GM23338 (cell line): ENCODE measurements around the gene SDC3. TPM values are rescaled to one million over a fixed set of nuclear protein-coding genes. Genes with fewer than 3 reads are reported as not detected.

Experiments used
- ATAC-seq: fragments of 200-7000 bp; cut with Tn5 transposase; 3 replicates; pipeline ENCODE4 v1.9.1; 2020
- DNase-seq: peaks from one replicate; pipeline ENCODE4 v3.0.0-alpha.2; 2015; ENCODE audit warnings: low spot score
- H2AFZ ChIP-seq: fragments of 200-600 bp; sonication (generic); 2 replicates; pipeline ENCODE4 v1.8.0; 2016; ENCODE audit warnings: antibody characterized with exemption, mild to moderate bottlenecking, moderate library complexity
- H3F3A ChIP-seq: fragments of 200-600 bp; sonication (generic); replicated peaks from 2 replicates; pipeline ENCODE4 v1.8.0; 2017; ENCODE audit warnings: antibody characterized with exemption, mixed run types, low read depth
- H3K27ac ChIP-seq: fragments of 200-600 bp; sonication (generic); 2 replicates; pipeline ENCODE4 v1.6.1; 2016; ENCODE audit warnings: low read depth
- H3K27me3 ChIP-seq: fragments of 200-600 bp; sonication (generic); 2 replicates; pipeline ENCODE4 v1.8.0; 2016; ENCODE audit warnings: mild to moderate bottlenecking, mixed run types, moderate library complexity; ENCODE audit not compliant: insufficient read depth
- H3K36me3 ChIP-seq: fragments of 200-600 bp; sonication (generic); 2 replicates; pipeline ENCODE4 v1.8.0; 2016; ENCODE audit warnings: mild to moderate bottlenecking; ENCODE audit not compliant: insufficient read depth
- H3K4me1 ChIP-seq: fragments of 200-600 bp; sonication (generic); 2 replicates; pipeline ENCODE4 v1.8.0; 2016; ENCODE audit warnings: mild to moderate bottlenecking, moderate library complexity; ENCODE audit not compliant: insufficient read depth
- H3K4me2 ChIP-seq: fragments of 200-600 bp; sonication (generic); 2 replicates; pipeline ENCODE4 v1.7.1; 2017; ENCODE audit warnings: mixed run types
- H3K4me3 ChIP-seq: fragments of 200-600 bp; sonication (generic); 2 replicates; pipeline ENCODE4 v1.6.1; 2016; ENCODE audit warnings: mixed run types
- H3K79me2 ChIP-seq: fragments of 200-600 bp; sonication (generic); replicated peaks from 2 replicates; pipeline ENCODE4 v1.8.0; 2017; ENCODE audit warnings: mild to moderate bottlenecking; ENCODE audit not compliant: insufficient read depth
- H3K9me2 ChIP-seq: fragments of 200-600 bp; sonication (generic); 2 replicates; pipeline ENCODE4 v1.8.0; 2017; ENCODE audit not compliant: insufficient read depth
- H4K20me1 ChIP-seq: fragments of 200-600 bp; sonication (generic); replicated peaks from 2 replicates; pipeline ENCODE4 v1.8.0; 2017; ENCODE audit warnings: mild to moderate bottlenecking; ENCODE audit not compliant: insufficient read depth
- H3K27ac Mint-ChIP-seq: 2 replicates; pipeline ENCODE4 v1.8.0; 2020; ENCODE audit warnings: inconsistent platforms, mild to moderate bottlenecking, moderate library complexity, mixed read lengths
- H3K27me3 Mint-ChIP-seq: 3 replicates; pipeline ENCODE4 v1.8.0; 2022; ENCODE audit warnings: low read depth, mild to moderate bottlenecking, moderate library complexity, mixed read lengths, inconsistent platforms; ENCODE audit not compliant: insufficient read depth, poor library complexity
- H3K36me3 Mint-ChIP-seq: 3 replicates; pipeline ENCODE4 v1.8.0; 2021; ENCODE audit warnings: low read depth, mild to moderate bottlenecking, inconsistent platforms, moderate library complexity, mixed read lengths
- H3K4me1 Mint-ChIP-seq: 3 replicates; pipeline ENCODE4 v1.8.0; 2020; ENCODE audit warnings: mild to moderate bottlenecking, inconsistent platforms, mixed read lengths
- H3K4me3 Mint-ChIP-seq: 3 replicates; pipeline ENCODE4 v1.8.0; 2021; ENCODE audit warnings: moderate library complexity, mild to moderate bottlenecking, inconsistent platforms, mixed read lengths
- H3K9me3 Mint-ChIP-seq: 3 replicates; pipeline ENCODE4 v1.8.0; 2020; ENCODE audit warnings: moderate library complexity, mild to moderate bottlenecking, inconsistent platforms, mixed read lengths
- CREB1 ChIP-seq: fragments of 250-450 bp; sonication (Bioruptor Pico); IDR thresholded peaks from 2 replicates; pipeline ENCODE4 v1.5.0; 2020; ENCODE audit warnings: low read depth, mild to moderate bottlenecking, moderate library complexity
- CTCF ChIP-seq, 2 experiments: fragments of 200-600 bp in 1 of 2; sonication (generic) in 1 of 2; conservative IDR thresholded peaks; 2 replicates each; pipeline versions ENCODE4 v1.5.1 to v1.6.1; 2016 to 2017; ENCODE audit warnings: antibody characterized with exemption in 2 of 2, low read depth in 2 of 2, mild to moderate bottlenecking in 2 of 2, moderate library complexity in 1 of 2
- ETS1 ChIP-seq: IDR thresholded peaks from 2 replicates; pipeline ENCODE4 v1.6.1; 2016; ENCODE audit warnings: antibody characterized with exemption
- EZH2 ChIP-seq: fragments of 200-600 bp; sonication (generic); IDR thresholded peaks from one replicate; pipeline ENCODE4 v1.8.0; 2017; ENCODE audit warnings: antibody characterized with exemption, mild to moderate bottlenecking, low read depth; ENCODE audit not compliant: unreplicated experiment
- EZH2phosphoT487 ChIP-seq: fragments of 200-600 bp; sonication (generic); IDR thresholded peaks from one replicate; pipeline ENCODE4 v1.8.1; 2018; ENCODE audit warnings: antibody characterized with exemption; ENCODE audit not compliant: unreplicated experiment
- JUNB ChIP-seq: IDR thresholded peaks from one replicate; pipeline ENCODE4 v1.6.1; 2016; ENCODE audit warnings: antibody characterized with exemption; ENCODE audit not compliant: unreplicated experiment
- POLR2AphosphoS5 ChIP-seq: IDR thresholded peaks from 2 replicates; pipeline ENCODE4 v1.6.1; 2016; ENCODE audit warnings: antibody characterized with exemption, low read depth
- REST ChIP-seq: IDR thresholded peaks from one replicate; pipeline ENCODE4 v1.6.1; 2018; ENCODE audit warnings: antibody characterized with exemption; ENCODE audit not compliant: unreplicated experiment
- ZNF114 ChIP-seq: fragments of 250-450 bp; sonication (Bioruptor Pico); IDR thresholded peaks from 2 replicates; pipeline ENCODE4 v1.5.0; 2020; ENCODE audit warnings: mild to moderate bottlenecking, moderate library complexity
- ZNF331 ChIP-seq: fragments of 250-450 bp; sonication (Bioruptor Pico); IDR thresholded peaks from 2 replicates; pipeline ENCODE4 v1.5.0; 2020; ENCODE audit warnings: low read depth, mild to moderate bottlenecking, moderate library complexity
- ZNF462 ChIP-seq: fragments of 250-450 bp; sonication (Bioruptor Pico); IDR thresholded peaks from 2 replicates; pipeline ENCODE4 v1.5.0; 2020; ENCODE audit warnings: mild to moderate bottlenecking, moderate library complexity
- polyA plus RNA-seq: library from polyadenylated mRNA; unstranded; fragments of >200 nt; fragmentation: Nextera tagmentation; extraction: Ambion mirVana; gene quantifications from 2 replicates; pipeline ENCODE4 v1.2.1, GENCODE V29; 2016
- total RNA-seq: library from RNA; depleted of rRNA; stranded (reverse); fragments of >200 nt; shearing (Covaris generic); gene quantifications from 2 replicates; pipeline ENCODE4 v1.2.3, GENCODE V29; 2014

Gene SDC3
- total and polyA plus RNA-seq, 2 experiments from 2014 or later, result 5.2 to 29.7 TPM

- TF ChIP-seq CREB1 (CRISPR knock-in tag) (no peak), JUNB (no peak), ZNF114 (CRISPR knock-in tag) (no peak), ZNF331 (no peak), ETS1 (no peak), EZH2phosphoT487 (no peak)
Measured at GRCh38 chr1:30908316-30908695, 252 bp downstream of the SDC3 start (continued).

GRCh38 chr1:30907481-30908315 is 860 bp downstream of the SDC3 start:
- no peak for DNase-seq
- H3K27ac Mint-ChIP-seq, result no peak overlapping the region
- no peak for TF ChIP-seq CTCF (conservative IDR thresholded peaks at IDR 0.05; ENCODE audit: low read depth in 2 of 2)
- no peak for TF ChIP-seq REST
- TF ChIP-seq EZH2, result no peak
- no peak for TF ChIP-seq POLR2AphosphoS5
- TF ChIP-seq ZNF462 (CRISPR knock-in tag), result no peak
- no peak for TF ChIP-seq ZNF331

More at GRCh38 chr1:30907481-30908315, 860 bp downstream of the SDC3 start:
- H3K4me3 Mint-ChIP-seq, result peak overlapping the region; percentile 88
- Histone ChIP-seq H3K27me3 (peaks cover 18% of the 10 kb centered on the region), H3K4me2 (peak overlapping the region; percentile 88), H4K20me1 (peaks cover 4% of the 10 kb centered on the region; the same call in 1 of the 2 replicates), H3K4me1 (peaks cover 34% of the 10 kb centered on the region), H3F3A (peaks cover 19% of the 10 kb centered on the region; the same call in 1 of the 2 replicates), H3K36me3 (no peaks in the 10 kb centered on the region), H2AFZ (0 out of 2 replicates have a peak overlapping the region, but pooled peaks have one; percentile 59), H3K9me2 (no peaks in the 10 kb centered on the region), H3K79me2 (peaks cover 3% of the 10 kb centered on the region; the same call in 1 of the 2 replicates), H3K4me3 (peak overlapping the region; percentile 76), H3K27ac (no peak overlapping the region)
- ATAC-seq, result peak; percentile 4; the same call in 2 of the 3 replicates
- no peaks in the 10 kb centered on the region for H3K9me3 Mint-ChIP-seq
- peaks cover 57% of the 10 kb centered on the region for H3K4me1 Mint-ChIP-seq
- no peaks in the 10 kb centered on the region; the same call in 2 of the 3 replicates for H3K36me3 Mint-ChIP-seq
- peaks cover 29% of the 10 kb centered on the region for H3K27me3 Mint-ChIP-seq
